PC-3 (cell line): ENCODE data around the gene TET2. TPM values are rescaled to one million over a fixed set of nuclear protein-coding genes. Genes with fewer than 3 reads are reported as not detected.
A peak's percentile ranks its signal among the peaks of the same experiment; 100 is the strongest.

Source experiments
- ATAC-seq: fragments of 200-7000 bp; cut with Tn5 transposase; 2 replicates; pipeline ENCODE4 v1.9.1; 2020; ENCODE audit warnings: mild to moderate bottlenecking, moderate library complexity
- BruUV-seq: library from RNA; stranded (reverse); fragments of 400-500 nt; replicated peaks from 2 replicates; lab custom pipeline; 2021; lab: Mats Ljungman, UMichigan
- CTCF ChIA-PET: fragments of 300-600 bp; sonication (Branson Sonifier 250); formaldehyde crosslinking; loops from one replicate; lab custom pipeline; 2022; ENCODE audit warnings: antibody characterized with exemption; lab: Charles Lee
- POLR2A ChIA-PET: fragments of 300-600 bp; sonication (Branson Sonifier 250); formaldehyde crosslinking; loops from one replicate; lab custom pipeline; 2022; ENCODE audit warnings: antibody characterized with exemption; ENCODE audit not compliant: unreplicated experiment; lab: Charles Lee
- DNase-seq: peaks from one replicate; pipeline ENCODE4 v3.0.0-alpha.2; 2015
- H2AFZ ChIP-seq: fragments of 300-600 bp; sonication (generic); 2 replicates; pipeline ENCODE4 v1.6.0; 2016; ENCODE audit warnings: antibody characterized with exemption, low read length
- H3F3A ChIP-seq: fragments of 300-600 bp; sonication (generic); one replicate; pipeline ENCODE4 v1.6.0; 2017; ENCODE audit warnings: antibody characterized with exemption, low read length, control low read depth, mild to moderate bottlenecking; ENCODE audit not compliant: unreplicated experiment
- H3K27ac ChIP-seq: fragments of 300-600 bp; sonication (generic); 2 replicates; pipeline ENCODE4 v1.5.1; 2016; ENCODE audit warnings: mild to moderate bottlenecking, low read length
- H3K27me3 ChIP-seq: fragments of 300-600 bp; sonication (generic); 2 replicates; pipeline ENCODE4 v1.6.1; 2016; ENCODE audit warnings: low read length, mixed read lengths
- H3K36me3 ChIP-seq: fragments of 300-600 bp; sonication (generic); 2 replicates; pipeline ENCODE4 v1.6.1; 2016; ENCODE audit warnings: low read depth, mixed run types, low read length, mixed read lengths
- H3K4me1 ChIP-seq: fragments of 300-600 bp; sonication (generic); 2 replicates; pipeline ENCODE4 v1.5.1; 2016; ENCODE audit warnings: low read length; ENCODE audit not compliant: insufficient read depth
- H3K4me2 ChIP-seq: fragments of 300-600 bp; sonication (generic); 2 replicates; pipeline ENCODE4 v1.6.0; 2016; ENCODE audit warnings: low read length
- H3K4me3 ChIP-seq: fragments of 300-600 bp; sonication (generic); 2 replicates; pipeline ENCODE4 v1.5.1; 2016; ENCODE audit warnings: mild to moderate bottlenecking, low read length, mixed read lengths
- H3K79me2 ChIP-seq: fragments of 300-600 bp; sonication (generic); 2 replicates; pipeline ENCODE4 v1.6.1; 2017; ENCODE audit warnings: low read length, mixed read lengths
- H3K9ac ChIP-seq: fragments of 300-600 bp; sonication (generic); 2 replicates; pipeline ENCODE4 v1.6.0; 2016; ENCODE audit warnings: mild to moderate bottlenecking, low read length
- H3K9me2 ChIP-seq: fragments of 300-600 bp; sonication (generic); replicated peaks from 2 replicates; pipeline ENCODE4 v1.6.1; 2016; ENCODE audit warnings: mixed run types, low read length, mixed read lengths
- H3K9me3 ChIP-seq: fragments of 300-600 bp; sonication (generic); 2 replicates; pipeline ENCODE4 v1.6.1; 2016; ENCODE audit warnings: low read length, mixed read lengths
- H4K20me1 ChIP-seq: fragments of 300-600 bp; sonication (generic); 2 replicates; pipeline ENCODE4 v1.6.1; 2016; ENCODE audit warnings: low read length, mixed read lengths
- CTCF ChIP-seq: fragments of 300-600 bp; sonication (generic); conservative IDR thresholded peaks from 2 replicates; pipeline ENCODE4 v1.5.1; 2017; ENCODE audit warnings: antibody characterized with exemption, low read depth, mild to moderate bottlenecking, low read length
- EZH2 ChIP-seq: fragments of 300-600 bp; sonication (generic); IDR thresholded peaks from one replicate; pipeline ENCODE4 v1.6.1; 2017; ENCODE audit warnings: antibody characterized with exemption, mild to moderate bottlenecking, low read length; ENCODE audit not compliant: unreplicated experiment
- EZH2phosphoT487 ChIP-seq: fragments of 300-600 bp; sonication (generic); IDR thresholded peaks from 2 replicates; pipeline ENCODE4 v1.6.1; 2018; ENCODE audit warnings: mild to moderate bottlenecking, antibody characterized with exemption, low read length, borderline replicate concordance
- intact Hi-C: fragments of 100-400 bp; cut with micrococcal nuclease; formaldehyde crosslinking; loops from 2 replicates; pipeline ENCODE4 v1.9.0; 2023
- total RNA-seq: library from RNA; depleted of rRNA; stranded (reverse); fragments of >200 nt; gene quantifications from 2 replicates; pipeline ENCODE4 v1.2.3, GENCODE V29; 2014

TET2 gene
- total RNA-seq, 1 experiment from 2014 or later: 5.6 TPM

GRCh38 chr4:105139646-105140045 lies 7.0 kb upstream of the TET2 start:
- H3K4me2 ChIP-seq: no peak overlapping the region
- no peak overlapping the region for H3K4me3 ChIP-seq
- TF ChIP-seq EZH2phosphoT487 (no peak), CTCF (no peak), EZH2 (no peak)
- BruUV-seq: no TSS peak
- POLR2A ChIA-PET: no interaction called here
- no peaks in the 10 kb centered on the region for H3K36me3 ChIP-seq
- no peaks in the 10 kb centered on the region for H3K79me2 ChIP-seq
- no peaks in the 10 kb centered on the region for H3K4me1 ChIP-seq
- no peaks in the 10 kb centered on the region for H3K27me3 ChIP-seq
- no peaks in the 10 kb centered on the region for H4K20me1 ChIP-seq
- ATAC-seq (no peak), DNase-seq (no peak)
- no peaks in the 10 kb centered on the region for H3F3A ChIP-seq
- intact Hi-C loops: loop anchor here (2.0 to 10.0 kb wide), 3 partner anchors 215 to 333 kb away; no protein-coding TSS in a partner anchor
- no peak overlapping the region for H2AFZ ChIP-seq
- no peak overlapping the region for H3K9ac ChIP-seq
- CTCF ChIA-PET: no interaction called here
- no peak overlapping the region for H3K27ac ChIP-seq
- H3K9me3 ChIP-seq: no peaks in the 10 kb centered on the region
- no peaks in the 10 kb centered on the region for H3K9me2 ChIP-seq

- BruUV-seq: no TSS peak
These were observed 5.8 kb upstream of the TET2 start for GRCh38 chr4:105140684-105141490.

More at GRCh38 chr4:105140684-105141490, 5.8 kb upstream of the TET2 start:
- Histone ChIP-seq H3F3A (no peaks in the 10 kb centered on the region), H3K27me3 (no peaks in the 10 kb centered on the region), H3K9me2 (no peaks in the 10 kb centered on the region), H3K4me2 (no peak overlapping the region), H3K36me3 (no peaks in the 10 kb centered on the region), H3K4me3 (no peak overlapping the region), H3K27ac (no peak overlapping the region), H3K4me1 (peaks cover 10% of the 10 kb centered on the region), H4K20me1 (no peaks in the 10 kb centered on the region), H3K79me2 (no peaks in the 10 kb centered on the region), H3K9me3 (no peaks in the 10 kb centered on the region), H2AFZ (no peak overlapping the region), H3K9ac (no peak overlapping the region)
- intact Hi-C loops: loop anchor here (2.0 to 10.0 kb wide), 3 partner anchors 214 to 332 kb away; no protein-coding TSS in a partner anchor
- peak; percentile 31 for ATAC-seq
- DNase-seq: peak; percentile 47
- CTCF ChIA-PET: no interaction called here
- POLR2A ChIA-PET: interaction anchor here (0.5 kb wide), 1 partner anchor 278 kb away, joined by 3 read pairs; no protein-coding TSS in a partner anchor
- peak; percentile 77 for TF ChIP-seq CTCF
- no peak for TF ChIP-seq EZH2phosphoT487
- TF ChIP-seq EZH2: no peak
